C1 segment of cervical spinal cord (tissue), 14 donors: ENCODE results near the gene KDM4C.

Experiments used
- DNase-seq, 14 donors: peaks; one replicate each; lab custom pipeline; 2025; lab: John Stamatoyannopoulos, UW

The KDM4C gene

DNA sequence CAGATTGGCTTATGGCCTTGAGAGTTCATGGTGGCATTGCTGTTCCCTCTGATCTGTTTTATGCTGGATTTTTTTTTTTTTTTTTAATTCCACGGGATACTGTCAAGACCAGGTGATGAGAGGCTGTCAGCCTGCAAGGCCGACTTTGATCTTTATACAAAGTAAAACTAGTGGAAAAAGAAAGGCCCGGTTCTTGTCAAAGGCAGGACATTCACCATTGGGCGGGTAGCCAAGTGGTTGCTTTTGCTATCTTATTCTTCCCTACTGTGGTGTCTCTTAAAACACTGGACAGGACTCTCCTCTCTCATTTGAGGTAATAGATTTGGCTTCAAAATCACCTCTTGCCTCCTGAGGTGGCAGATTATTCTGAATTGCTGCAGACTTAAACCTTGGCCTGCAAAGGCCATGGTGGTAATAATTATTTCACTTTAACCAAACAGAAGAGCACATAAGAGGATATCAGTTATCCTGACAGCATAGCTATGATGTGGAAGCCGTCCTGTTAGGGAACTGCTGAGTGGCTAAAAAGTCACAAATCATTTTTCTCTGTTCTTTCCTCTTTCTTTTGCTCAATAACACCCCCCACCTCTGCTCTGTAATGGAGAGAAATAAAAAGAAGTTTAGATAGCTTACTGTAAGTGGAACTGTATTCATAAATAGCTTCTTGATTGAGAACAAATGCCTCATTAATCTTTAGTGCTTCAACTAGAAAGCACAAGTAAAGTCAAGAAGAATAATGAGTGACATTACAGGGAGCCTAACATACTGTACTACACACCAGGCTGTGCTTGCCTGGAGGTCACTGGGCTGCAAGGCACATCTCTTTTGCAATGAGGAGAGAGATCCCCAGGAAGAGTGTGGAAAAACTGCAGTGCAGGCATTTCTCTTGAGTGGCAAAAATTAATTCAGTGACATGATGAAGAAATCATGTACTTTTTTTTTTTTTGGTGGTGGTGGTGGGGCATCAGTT, 275.6 kb downstream of the KDM4C start:
- DNase-seq = no peak

DNA sequence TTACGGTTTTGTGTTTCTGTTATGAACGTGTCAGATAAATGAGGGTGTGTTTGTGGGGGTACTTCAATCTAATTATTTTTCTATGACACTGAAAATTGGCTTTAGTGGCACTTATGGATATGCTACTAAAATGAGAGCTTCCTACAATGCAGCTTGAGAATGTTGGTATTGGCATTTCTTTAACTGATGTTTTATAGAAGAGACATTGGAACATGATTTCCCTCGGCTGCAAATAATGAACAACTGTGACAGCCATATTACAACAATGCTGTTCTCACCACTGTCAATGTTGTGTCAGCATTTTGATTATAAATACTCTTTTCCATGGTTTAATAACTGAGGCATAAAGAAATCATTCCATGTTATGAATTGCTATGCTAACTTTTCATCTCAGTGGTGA, 279.4 kb downstream of the KDM4C start:
- no peak for DNase-seq

DNA sequence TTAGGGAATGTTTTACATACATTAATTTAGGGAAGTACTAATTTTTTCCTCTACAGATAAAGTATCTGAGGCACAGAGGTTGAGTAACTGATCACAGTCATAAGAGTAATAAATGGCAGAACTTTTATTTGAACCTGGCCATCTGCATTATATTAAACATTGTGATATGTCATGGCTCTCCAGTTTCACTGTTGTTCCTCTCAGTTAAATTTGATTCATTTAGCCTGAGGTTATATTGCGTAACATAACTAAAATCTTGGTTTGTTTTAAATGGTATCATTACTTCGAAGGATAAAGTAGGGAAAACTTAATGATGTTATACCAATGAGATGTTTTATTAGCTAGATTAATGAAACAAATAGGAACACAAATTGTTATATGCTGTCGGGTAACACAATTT, 284.4 kb downstream of the KDM4C start:
- no peak for DNase-seq

DNA sequence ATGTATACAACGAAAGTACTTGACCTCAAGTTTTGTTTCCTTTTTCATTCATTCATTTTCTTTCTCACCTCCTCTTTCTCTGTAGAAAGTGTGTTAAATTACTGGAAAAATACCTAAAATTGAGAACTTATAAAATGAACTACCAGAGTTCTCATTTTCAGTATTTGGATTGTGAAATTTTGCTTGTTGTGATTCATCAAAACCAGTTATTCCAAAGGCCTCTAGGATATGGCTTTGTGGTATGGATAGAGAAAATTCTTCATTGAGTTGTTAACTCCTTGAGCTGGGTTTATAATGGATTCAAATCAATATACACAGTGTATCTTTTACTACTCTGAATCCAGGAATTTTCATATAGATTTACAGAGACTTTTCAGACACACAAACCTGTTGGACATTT, 287.6 kb downstream of the KDM4C start:
- no peak for DNase-seq

DNA sequence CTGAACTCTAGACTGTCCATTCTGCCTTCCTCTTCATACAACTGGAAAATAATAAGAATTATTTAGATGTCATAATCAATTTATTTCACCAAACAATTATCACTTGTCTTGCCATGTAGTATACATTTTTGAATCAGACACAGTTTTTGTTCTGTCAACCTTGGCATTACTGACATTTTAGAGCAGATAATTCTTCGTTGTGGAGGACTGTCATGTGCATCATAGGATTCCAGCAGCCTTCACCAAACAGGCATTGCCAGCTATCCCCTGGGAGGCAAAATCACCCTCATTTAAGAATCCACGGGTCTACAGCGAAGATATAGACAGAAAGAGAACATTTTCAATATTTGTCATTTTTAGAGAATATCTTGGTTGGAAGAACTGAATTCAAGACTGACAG, 293.9 kb downstream of the KDM4C start:
- no peak for DNase-seq

DNA sequence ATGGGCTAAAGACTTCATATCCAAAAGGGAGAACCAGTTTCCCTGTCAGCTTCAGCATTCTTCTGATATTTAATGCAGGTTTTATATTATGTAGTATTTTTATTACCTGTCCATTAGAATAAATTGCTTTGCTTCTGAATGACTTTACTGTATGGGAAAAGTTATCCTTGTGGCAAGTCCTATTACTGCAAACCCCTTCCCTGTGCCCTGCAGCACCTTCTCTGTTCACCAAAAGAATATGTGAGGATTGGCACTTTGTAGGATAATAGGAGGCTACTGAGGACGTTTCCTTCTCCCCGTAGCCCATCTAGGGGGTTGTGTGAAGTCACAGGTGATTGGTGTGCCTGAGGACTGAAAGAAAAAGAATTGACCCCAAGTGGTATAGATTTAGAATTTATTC, 296.1 kb downstream of the KDM4C start:
- DNase-seq = no peak

DNA sequence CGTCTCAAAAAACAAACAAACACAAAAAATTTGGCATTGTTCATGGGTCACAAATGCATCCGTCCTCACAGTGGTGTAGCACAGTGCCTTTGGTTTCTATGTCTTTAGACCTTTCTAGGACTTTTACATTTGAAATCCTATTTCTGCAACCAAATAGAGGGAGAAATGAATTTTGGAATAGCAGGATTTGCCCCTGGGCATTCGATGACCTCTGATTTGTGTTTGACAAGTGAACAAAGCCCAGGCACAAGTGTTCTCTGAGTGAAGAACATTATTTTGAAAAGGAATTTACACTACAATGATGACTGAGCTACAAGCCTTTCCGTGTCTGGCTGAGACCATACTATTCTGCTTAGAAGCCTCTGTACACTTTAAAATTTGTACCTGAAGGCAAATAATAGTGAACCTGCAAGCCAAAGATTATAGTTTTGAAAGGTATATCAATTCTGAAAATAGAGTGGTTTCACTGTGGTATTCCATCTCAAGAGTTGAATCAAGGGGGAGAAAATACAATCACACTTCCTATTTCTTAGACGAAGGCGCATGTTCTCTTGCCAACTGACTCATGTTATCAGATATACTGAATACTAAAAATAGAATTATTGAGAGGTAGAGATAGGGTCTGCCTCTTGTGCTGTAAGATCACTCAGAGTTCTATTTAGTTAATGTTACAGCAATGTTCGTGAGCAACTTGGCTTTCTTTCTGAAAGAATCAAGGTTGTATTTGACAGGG, 297.6 kb downstream of the KDM4C start:
- no peak for DNase-seq

DNA sequence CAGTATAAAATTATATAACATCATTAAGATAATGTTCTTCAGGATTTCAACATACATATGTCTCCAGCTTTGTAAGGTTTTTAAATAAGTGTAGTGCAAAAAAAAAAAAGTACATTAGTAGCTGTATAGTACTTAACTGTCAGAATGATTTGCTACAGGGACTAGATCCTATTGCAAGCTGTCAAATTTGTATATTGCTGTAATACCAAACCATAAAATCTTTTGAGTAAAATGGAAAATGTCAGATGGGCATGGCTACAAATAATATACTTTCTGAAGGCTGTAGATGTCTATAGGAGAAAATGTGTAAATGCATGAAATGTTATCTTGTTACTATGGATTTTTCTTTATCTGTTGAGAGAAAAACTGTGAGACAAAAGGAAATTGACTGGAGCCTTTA, 298.5 kb downstream of the KDM4C start:
- no peak for DNase-seq

DNA sequence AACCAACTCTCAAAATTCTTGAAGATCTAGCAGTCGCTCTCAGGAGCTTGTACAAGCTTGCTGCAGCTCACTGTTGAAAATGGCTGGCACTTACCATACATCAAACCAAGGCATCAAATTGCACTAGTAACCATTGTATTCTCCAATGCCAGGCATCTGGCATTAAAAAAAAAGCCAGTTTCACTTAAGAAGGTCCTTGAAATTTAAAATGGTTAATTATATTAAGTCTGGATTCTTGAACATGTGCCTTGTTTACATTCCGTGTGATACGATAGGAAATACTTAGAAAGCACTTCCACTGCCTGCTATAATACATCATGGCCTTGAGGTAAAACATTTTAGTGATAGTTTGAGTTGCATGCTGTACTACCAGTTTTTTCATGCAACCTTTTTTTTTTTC, 300.7 kb downstream of the KDM4C start:
- no peak for DNase-seq

DNA sequence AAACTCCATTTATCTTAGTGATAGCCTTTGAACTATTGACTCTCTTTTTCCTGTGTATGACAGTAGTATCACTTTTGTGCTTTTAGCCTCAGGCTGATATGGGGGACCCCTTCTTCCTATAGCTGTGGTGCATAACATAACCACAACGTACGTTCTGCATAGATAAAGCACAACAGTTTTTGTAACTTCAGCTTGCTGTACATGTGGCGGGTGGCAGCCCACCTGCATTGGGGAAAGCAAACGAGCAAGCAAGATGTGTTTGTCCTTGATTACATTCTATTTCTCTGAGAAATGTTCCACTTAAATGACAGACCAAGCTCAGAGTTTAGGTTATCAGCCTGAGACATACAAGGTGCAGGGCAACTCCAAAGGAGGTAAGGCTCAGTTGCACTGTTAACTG, 309.4 kb downstream of the KDM4C start:
- DNase-seq = no peak

DNA sequence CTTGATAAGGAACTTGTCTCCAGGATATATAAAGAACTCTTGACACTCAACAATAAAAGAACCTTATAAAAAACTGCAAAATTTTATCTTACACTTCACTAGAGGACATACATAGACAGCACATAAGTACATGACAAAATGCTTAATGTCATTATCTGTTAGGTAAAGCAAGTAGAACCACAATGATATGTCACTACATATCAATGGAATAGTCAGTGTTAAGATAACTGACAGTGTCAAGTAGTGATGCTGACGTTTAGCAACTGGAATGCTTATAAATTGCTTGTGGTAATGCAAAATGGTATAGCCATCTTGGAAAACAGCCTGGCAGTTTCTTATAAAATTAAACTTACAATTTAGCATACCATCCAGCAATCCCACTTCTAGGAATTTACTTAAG, 314.1 kb downstream of the KDM4C start:
- DNase-seq = no peak

DNA sequence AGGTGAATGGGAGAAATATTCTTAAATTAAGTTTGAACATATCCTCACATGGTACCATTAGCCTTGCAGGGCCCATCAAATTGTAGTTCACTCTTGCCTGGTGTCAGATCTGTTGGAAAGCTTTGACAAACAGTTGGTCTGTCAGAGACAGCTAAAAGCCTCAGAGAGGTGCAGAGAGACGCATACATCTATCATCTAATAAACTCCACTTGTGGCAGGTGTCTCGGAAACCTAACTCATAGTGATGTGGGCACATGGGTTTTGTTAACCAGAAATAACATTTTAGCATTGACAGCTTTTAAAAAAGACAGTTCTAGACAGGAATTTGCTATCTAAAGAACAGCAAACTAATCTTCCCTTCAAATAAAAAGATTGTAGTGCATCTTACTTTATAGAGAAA, 315.9 kb downstream of the KDM4C start:
- no peak for DNase-seq

DNA sequence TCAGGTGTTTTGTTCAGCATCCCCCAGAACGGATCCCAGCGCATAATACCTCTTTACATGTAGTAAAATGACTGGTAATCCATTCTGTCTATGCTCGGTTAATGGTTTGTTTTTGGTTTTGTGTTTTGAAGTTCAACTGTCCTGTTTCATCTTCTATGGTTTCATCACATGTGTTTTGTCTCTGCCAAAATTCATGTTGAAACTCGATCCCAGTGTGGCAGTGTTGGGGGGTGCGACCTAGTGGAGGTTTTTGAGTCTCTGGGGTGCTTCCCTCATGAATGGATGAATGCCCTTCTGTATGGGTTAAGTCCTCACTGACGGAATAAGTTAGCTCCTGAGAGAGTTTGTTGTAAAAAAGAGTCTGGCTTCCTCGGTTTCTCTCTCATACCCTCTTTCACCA, 317.4 kb downstream of the KDM4C start:
- no peak for DNase-seq

DNA sequence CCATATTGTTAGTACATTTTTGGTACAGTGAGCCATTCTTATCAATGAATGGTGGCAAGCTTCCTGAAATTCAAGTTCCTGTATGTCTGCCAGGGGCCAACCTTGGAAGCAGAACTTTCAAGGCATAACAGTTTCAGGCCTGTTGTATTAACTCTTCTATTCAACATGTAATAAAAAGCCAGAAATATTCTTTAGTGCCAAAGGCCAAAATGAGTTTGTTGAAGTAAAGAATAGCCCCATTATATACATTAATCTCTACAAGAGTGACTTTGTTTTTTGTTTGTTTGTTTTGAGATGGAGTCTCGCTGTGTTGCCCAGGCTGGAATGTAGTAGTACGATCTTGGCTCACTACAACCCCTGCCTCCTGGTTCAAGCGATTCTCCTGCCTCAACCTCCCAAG, 321.3 kb downstream of the KDM4C start:
- DNase-seq = no peak

DNA sequence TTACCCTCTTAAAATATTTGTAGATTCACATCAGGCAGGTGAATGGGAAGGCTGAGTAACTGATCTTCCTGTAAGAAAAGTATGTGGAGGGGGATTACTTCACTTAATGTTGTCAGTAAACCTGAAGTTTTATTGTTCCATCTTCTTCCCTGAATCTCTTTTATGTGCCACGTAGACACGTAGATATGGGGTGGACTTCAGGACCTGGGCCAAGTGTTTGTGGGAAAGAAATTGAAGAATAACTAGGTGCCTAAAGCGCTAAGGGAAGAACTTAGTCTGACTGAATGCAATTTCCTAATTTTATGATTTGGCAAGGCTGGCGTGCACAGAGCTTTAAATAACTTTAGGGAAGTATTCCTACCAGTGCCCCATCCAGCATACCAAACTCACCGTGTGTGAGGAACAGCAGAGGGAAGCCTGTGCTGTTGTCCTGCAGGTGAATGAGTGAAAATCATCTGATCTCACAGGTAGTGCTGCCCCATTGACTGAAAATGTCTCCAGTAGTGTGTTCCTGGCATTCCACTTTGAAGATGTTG, 323.4 kb downstream of the KDM4C start:
- no peak for DNase-seq

DNA sequence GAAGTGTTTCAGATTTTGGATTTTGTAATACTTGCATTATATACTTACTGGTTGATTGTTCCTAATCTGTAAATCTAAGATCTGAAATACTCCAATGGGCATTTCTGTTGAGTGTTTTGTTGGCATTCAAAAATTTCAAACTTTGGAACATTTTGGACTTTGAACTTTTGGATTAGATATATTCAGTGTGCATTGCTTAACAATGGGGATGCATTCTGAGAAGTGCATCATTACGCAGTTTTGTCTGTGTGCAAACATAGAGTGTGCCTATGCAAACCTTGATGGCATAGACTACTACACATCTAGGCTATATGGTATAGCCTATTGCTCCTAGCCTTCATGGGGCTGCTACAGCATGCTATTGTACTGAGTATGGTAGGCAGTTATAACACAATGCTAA, 325.4 kb downstream of the KDM4C start:
- DNase-seq = no peak

DNA sequence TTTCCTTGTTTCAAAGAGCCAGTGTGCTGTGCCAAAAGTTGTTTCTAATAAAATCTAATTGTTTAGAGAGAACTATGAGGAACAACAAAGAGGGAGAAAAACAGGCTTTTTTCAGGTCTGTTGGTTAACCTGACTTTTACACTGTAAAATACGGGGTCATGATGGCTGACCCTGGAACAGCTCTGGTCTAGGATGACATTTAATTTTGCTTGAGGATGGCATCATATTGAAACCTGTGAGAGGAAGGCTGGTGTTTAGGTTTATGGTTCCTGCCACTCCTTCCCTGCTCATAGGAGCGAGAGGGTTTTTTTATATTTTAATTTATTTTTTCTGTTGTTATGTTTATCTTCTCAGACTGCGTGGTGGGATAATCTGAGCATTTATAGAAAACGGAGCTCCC, 327.6 kb downstream of the KDM4C start:
- DNase-seq = no peak

DNA sequence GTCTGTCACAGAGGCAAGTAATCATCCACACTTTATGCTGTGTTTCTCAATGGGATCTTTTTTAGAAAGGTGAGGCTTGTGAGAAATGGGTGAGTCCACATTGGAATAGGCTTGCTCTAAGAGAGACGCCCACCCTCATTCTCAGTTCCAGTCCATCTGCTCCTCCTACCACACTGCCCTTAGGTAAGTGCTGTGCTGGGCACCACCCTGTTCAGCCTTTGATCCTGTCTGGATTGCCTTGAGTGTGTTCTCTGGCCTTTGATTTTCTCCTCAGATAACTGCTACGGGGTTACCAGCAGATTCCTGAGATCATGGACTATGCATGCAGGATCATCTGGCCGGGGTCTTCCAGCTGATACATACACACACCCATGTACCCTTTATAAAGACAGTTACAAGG, 328.6 kb downstream of the KDM4C start:
- DNase-seq = no peak

DNA sequence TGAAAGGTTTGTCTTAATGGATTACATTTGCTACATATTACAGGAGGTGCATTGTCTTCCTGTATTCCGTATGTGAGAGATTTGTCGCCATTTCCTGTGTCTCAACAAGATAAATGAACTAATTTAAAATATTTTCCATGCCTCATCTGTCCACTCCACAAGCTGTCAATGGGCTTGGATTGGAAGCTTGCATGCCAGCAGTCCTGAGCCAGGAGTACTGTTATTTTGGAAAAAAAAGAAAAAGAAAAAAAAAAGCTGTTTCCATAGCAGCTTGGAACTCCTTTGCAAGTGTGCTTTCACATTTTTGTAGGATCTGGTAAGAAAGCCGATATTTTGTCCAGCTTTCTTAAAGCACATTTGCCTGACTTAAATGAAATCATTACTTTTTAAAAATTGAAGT, 330.8 kb downstream of the KDM4C start:
- peak in 1 of 14 donors; percentile 10 for DNase-seq

DNA sequence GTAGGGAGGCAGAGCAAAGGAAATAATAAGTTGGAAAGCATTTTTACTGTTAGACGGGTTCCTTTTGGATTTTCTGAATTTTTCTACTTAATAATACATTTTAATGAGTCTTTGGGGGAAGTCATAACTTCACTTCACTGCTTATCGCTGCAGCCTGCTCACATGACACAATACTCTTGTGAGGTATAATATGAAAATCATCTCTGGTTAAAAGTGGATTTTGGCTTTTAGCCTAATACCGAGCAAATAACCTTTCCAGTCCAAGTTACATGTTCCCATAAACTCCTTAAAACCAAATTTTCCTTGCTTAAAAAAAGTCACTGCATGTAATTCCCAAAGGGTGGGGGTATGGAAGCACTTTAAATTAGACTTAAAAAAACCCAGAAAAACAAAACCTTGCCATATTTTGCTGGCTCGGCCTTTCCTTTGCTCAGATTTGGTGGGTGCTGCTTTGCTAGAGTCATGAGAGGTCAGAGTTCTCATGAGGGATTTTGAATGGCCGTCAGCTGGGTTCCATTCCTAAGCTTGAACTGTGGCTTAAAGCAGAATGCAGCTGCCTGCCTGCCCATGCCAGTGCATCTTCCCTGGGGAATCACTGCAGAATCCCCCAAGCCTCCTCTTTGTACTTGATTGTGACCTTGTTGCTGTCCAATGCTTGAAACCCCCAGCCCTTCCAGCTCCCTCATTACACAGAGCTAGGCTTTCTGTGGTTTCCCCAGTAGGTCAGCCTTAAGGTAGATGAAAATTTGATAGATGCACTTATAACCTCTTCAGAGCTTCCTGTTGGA, 331.8 kb downstream of the KDM4C start:
- no peak for DNase-seq

DNA sequence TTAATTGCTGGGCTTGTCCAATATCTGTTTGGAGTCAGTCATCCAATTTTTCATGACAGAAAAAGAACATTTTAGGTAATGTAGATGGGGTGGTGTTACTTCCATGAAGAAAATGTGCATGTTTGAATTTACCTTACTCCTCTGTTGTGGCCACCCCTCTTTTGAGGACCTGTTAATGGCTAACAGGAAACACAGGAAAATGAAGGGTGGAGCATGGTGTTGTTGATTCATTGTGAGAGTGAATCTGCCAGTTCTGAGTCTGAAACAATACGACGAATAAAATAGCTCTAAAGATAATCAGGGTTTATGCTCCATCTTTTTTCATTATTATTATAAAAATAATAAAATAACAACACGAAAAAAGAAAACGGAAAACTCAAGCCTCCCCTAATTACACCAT, 335.3 kb downstream of the KDM4C start:
- DNase-seq = no peak

DNA sequence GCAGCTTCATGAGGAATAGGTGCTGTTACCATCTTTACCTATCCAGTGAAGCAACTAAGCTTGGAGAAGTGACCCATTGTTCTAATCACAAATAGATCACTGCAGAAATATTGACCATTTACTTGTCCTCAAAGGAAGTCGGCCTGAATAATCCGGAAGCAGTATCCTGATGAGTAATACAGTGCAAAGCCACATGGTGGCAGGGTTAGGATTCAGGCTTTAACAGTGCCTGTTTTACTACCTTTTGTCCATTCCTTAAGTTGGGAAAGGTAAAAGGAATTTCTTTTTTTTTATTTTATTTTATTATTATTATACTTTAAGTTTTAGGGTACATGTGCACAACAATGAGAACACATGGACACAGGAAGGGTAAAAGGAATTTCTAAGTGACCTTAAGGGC, 336.3 kb downstream of the KDM4C start:
- DNase-seq = no peak
